ENCODE data around the gene CXCR5.

- TF ChIP-seq SP1 (IDR thresholded peaks at IDR 0.05) (no peak), CTCF (IDR thresholded peaks at IDR 0.05; ENCODE audit: low read depth, low read length, missing input control) (no peak), YY1 (IDR thresholded peaks at IDR 0.05) (no peak), RAD21 (IDR thresholded peaks at IDR 0.05) (no peak), TAF1 (conservative IDR thresholded peaks at IDR 0.05) (no peak), GABPA (IDR thresholded peaks at IDR 0.05 in 1 of 2, conservative IDR thresholded peaks at IDR 0.05 in 1 of 2) (no peak), ZBTB33 (IDR thresholded peaks at IDR 0.05) (no peak), RXRA (IDR thresholded peaks at IDR 0.05) (no peak)
- TF ChIP-seq, protein P1, sequence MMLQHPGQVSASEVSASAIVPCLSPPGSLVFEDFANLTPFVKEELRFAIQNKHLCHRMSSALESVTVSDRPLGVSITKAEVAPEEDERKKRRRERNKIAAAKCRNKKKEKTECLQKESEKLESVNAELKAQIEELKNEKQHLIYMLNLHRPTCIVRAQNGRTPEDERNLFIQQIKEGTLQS (IDR thresholded peaks at IDR 0.05): no peak
Measured at GRCh38 chr11:118856314-118856713, 27.4 kb upstream of the CXCR5 start.

Data from liver (tissue), 3 donors.